ENCODE results near the gene KCNMA1. TPM values are rescaled to one million over a fixed set of nuclear protein-coding genes. Genes with fewer than 3 reads are reported as not detected.

The KCNMA1 gene
- total RNA-seq, 3 donors from 2014 or later (not counting 1 experiment from before 2014, with no cell fraction given), result 0.40 to 1.8 (median 0.63) TPM

DNA sequence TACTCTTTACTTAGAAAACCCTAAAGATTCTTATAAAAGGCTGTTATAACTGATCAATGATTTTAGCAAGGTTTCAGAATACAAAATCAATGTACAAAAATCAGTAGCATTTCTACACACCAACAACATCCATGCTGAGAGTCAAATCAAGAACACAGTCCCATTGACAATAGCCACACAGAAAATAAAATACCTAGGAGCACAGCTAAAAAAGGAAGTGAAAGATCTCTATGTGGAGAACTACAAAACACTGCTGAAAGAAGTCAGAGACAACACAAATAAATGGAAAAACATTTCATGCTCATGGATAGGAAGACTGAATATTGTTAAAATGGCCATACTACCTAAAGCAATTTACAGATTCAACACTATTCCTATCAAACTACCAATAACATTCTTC lies 427.0 kb downstream of the KCNMA1 start:
- H3K27me3 ChIP-seq (ENCODE audit: control insufficient read depth, insufficient read depth, low read length), result no peaks in the 10 kb centered on the region
- H3K4me3 ChIP-seq (ENCODE audit: low read length), result no peak overlapping the region
- H3K27ac ChIP-seq (ENCODE audit: low read length), result no peak overlapping the region
- TF ChIP-seq, protein P1, sequence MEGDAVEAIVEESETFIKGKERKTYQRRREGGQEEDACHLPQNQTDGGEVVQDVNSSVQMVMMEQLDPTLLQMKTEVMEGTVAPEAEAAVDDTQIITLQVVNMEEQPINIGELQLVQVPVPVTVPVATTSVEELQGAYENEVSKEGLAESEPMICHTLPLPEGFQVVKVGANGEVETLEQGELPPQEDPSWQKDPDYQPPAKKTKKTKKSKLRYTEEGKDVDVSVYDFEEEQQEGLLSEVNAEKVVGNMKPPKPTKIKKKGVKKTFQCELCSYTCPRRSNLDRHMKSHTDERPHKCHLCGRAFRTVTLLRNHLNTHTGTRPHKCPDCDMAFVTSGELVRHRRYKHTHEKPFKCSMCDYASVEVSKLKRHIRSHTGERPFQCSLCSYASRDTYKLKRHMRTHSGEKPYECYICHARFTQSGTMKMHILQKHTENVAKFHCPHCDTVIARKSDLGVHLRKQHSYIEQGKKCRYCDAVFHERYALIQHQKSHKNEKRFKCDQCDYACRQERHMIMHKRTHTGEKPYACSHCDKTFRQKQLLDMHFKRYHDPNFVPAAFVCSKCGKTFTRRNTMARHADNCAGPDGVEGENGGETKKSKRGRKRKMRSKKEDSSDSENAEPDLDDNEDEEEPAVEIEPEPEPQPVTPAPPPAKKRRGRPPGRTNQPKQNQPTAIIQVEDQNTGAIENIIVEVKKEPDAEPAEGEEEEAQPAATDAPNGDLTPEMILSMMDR (IDR thresholded peaks at IDR 0.05), result no peak
- no peak overlapping the region for H3K27ac Mint-ChIP-seq
- H3K36me3 ChIP-seq (ENCODE audit: control insufficient read depth, insufficient read depth, low read length), result no peaks in the 10 kb centered on the region
- no peak overlapping the region for H3K4me3 Mint-ChIP-seq
- H3K36me3 Mint-ChIP-seq, result no peaks in the 10 kb centered on the region
- intact Hi-C loops (cut with micrococcal nuclease), result no loop called here
- no peak for DNase-seq
- H3K9me3 Mint-ChIP-seq, result no peaks in the 10 kb centered on the region
- no peaks in the 10 kb centered on the region for H3K9me3 ChIP-seq (ENCODE audit: control insufficient read depth, insufficient read depth, low read length)
- H3K4me1 Mint-ChIP-seq, result no peaks in the 10 kb centered on the region
- ATAC-seq, result no peak
- H3K4me1 ChIP-seq (ENCODE audit: control insufficient read depth, insufficient read depth, low read length), result no peaks in the 10 kb centered on the region
- peaks cover 9 to 39% of the 10 kb centered on the region in 2 donors for H3K27me3 Mint-ChIP-seq (ENCODE audit: low read depth in 2 of 2)

DNA sequence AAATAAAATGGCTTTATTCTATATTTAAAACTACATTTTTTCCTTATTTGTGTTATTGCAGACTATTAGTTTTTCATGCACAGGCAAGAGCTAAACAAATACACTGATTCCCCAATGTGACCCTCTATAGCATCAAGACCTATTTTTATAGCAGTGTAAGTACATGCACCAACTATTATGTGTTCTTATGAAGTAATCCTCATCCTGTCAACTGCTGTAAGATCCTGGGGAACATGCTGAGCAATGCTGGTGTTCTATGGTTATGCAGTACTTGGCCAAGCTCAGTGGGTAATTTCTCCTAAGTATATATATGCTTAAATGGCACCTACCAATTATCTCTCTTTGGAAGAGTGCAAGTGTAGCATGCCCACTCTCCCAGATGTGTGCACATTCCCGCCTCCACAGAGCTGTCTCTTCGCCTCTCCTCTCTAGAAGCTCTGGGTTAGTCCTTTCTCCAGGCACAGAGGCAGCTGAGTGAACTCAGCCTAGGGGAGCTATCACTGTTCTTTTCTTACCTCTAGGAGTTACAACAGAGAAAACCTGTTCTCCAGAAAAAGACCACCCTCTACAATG lies 428.8 kb downstream of the KCNMA1 start:
- H3K4me3 ChIP-seq (ENCODE audit: low read length), result no peak overlapping the region
- no peak overlapping the region for H3K27ac ChIP-seq (ENCODE audit: low read length)
- no peaks in the 10 kb centered on the region for H3K36me3 ChIP-seq (ENCODE audit: control insufficient read depth, insufficient read depth, low read length)
- Mint-ChIP-seq H3K27me3 (ENCODE audit: low read depth in 2 of 2) (peaks cover 17 to 54% of the 10 kb centered on the region in 2 donors), H3K4me3 (no peak overlapping the region), H3K36me3 (no peaks in the 10 kb centered on the region), H3K9me3 (no peaks in the 10 kb centered on the region), H3K4me1 (no peaks in the 10 kb centered on the region), H3K27ac (no peak overlapping the region)
- no peaks in the 10 kb centered on the region for H3K27me3 ChIP-seq (ENCODE audit: control insufficient read depth, insufficient read depth, low read length)
- H3K9me3 ChIP-seq (ENCODE audit: control insufficient read depth, insufficient read depth, low read length), result no peaks in the 10 kb centered on the region
- no peak for ATAC-seq
- intact Hi-C loops (cut with micrococcal nuclease), result no loop called here
- 90% methylated on average over 2 of the region's 2 CpGs for WGBS (ENCODE audit: insufficient coverage)
- TF ChIP-seq, protein P1 (IDR thresholded peaks at IDR 0.05), result no peak
- DNase-seq, result no peak
- no peaks in the 10 kb centered on the region for H3K4me1 ChIP-seq (ENCODE audit: control insufficient read depth, insufficient read depth, low read length)

DNA sequence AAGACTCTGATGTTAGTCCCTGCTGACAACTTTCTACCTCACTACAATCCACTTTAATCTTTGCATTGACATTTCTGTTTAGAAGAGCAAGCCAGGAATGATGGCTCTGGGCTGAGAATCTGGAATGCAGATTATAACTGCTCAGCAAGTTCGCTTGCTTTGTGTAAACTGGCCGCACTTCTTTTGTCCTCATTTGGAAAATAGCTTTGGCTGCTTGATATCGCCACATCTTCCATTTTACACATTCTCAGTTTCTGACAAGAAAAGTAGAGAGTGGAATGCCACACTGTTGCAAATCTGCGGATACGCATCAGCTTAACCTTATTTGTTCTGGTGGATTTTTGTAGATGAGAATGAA lies 429.8 kb downstream of the KCNMA1 start:
- no peaks in the 10 kb centered on the region for H3K9me3 Mint-ChIP-seq
- no peak overlapping the region for H3K4me3 Mint-ChIP-seq
- ATAC-seq (no peak), DNase-seq (no peak)
- intact Hi-C loops (cut with micrococcal nuclease), result no loop called here
- H3K9me3 ChIP-seq (ENCODE audit: control insufficient read depth, insufficient read depth, low read length), result no peaks in the 10 kb centered on the region
- H3K36me3 Mint-ChIP-seq, result no peaks in the 10 kb centered on the region
- H3K4me1 Mint-ChIP-seq, result no peaks in the 10 kb centered on the region
- H3K4me1 ChIP-seq (ENCODE audit: control insufficient read depth, insufficient read depth, low read length), result no peaks in the 10 kb centered on the region
- no peak overlapping the region for H3K27ac ChIP-seq (ENCODE audit: low read length)
- no peaks in the 10 kb centered on the region for H3K27me3 ChIP-seq (ENCODE audit: control insufficient read depth, insufficient read depth, low read length)
- H3K36me3 ChIP-seq (ENCODE audit: control insufficient read depth, insufficient read depth, low read length), result no peaks in the 10 kb centered on the region
- H3K27me3 Mint-ChIP-seq (ENCODE audit: low read depth in 2 of 2), result peaks cover 23 to 62% of the 10 kb centered on the region in 2 donors
- H3K4me3 ChIP-seq (ENCODE audit: low read length), result no peak overlapping the region
- TF ChIP-seq, protein P1 (IDR thresholded peaks at IDR 0.05), result no peak
- 97% methylated on average over 5 of the region's 5 CpGs for WGBS (ENCODE audit: insufficient coverage)
- H3K27ac Mint-ChIP-seq, result no peak overlapping the region

GRCh38 chr10:77207182-77207827 lies 430.3 kb downstream of the KCNMA1 start:
- ATAC-seq (no peak), DNase-seq (no peak)
- WGBS (ENCODE audit: insufficient coverage), result 92% methylated on average over 3 of the region's 4 CpGs
- no peaks in the 10 kb centered on the region for H3K4me1 ChIP-seq (ENCODE audit: control insufficient read depth, insufficient read depth, low read length)
- TF ChIP-seq, protein P1 (IDR thresholded peaks at IDR 0.05), result no peak
- no peak overlapping the region for H3K4me3 Mint-ChIP-seq
- H3K27ac ChIP-seq (ENCODE audit: low read length), result no peak overlapping the region
- no peak overlapping the region for H3K4me3 ChIP-seq (ENCODE audit: low read length)
- H3K9me3 Mint-ChIP-seq, result no peaks in the 10 kb centered on the region
- no peaks in the 10 kb centered on the region for H3K36me3 ChIP-seq (ENCODE audit: control insufficient read depth, insufficient read depth, low read length)
- intact Hi-C loops (cut with micrococcal nuclease), result no loop called here
- no peak overlapping the region for H3K27ac Mint-ChIP-seq
- no peaks in the 10 kb centered on the region for H3K4me1 Mint-ChIP-seq
- H3K9me3 ChIP-seq (ENCODE audit: control insufficient read depth, insufficient read depth, low read length), result no peaks in the 10 kb centered on the region
- H3K36me3 Mint-ChIP-seq, result no peaks in the 10 kb centered on the region
- H3K27me3 Mint-ChIP-seq (ENCODE audit: low read depth in 2 of 2), result peaks cover 24 to 67% of the 10 kb centered on the region in 2 donors
- H3K27me3 ChIP-seq (ENCODE audit: control insufficient read depth, insufficient read depth, low read length), result no peaks in the 10 kb centered on the region
